ENCODE results near the gene SRF.

The SRF gene

GRCh38 chr6:43147691-43148477, 23.2 kb upstream of the SRF start:
- DNase-seq: no peak

GRCh38 chr6:43149265-43149664, 21.8 kb upstream of the SRF start:
- DNase-seq: no peak

- no peak for DNase-seq
These were observed 20.9 kb upstream of the SRF start for GRCh38 chr6:43150051-43150751.

GRCh38 chr6:43159599-43159998, 11.5 kb upstream of the SRF start:
- DNase-seq: no peak

- DNase-seq: no peak
These were observed 7.2 kb upstream of the SRF start for GRCh38 chr6:43163899-43164298.

GRCh38 chr6:43170417-43170930, 595 bp upstream of the SRF start:
- DNase-seq: no peak

GRCh38 chr6:43171707-43172103, 636 bp downstream of the SRF start:
- DNase-seq: no peak

GRCh38 chr6:43172104-43173007, 1.3 kb downstream of the SRF start:
- no peak for DNase-seq

- DNase-seq: no peak
These were observed 2.7 kb downstream of the SRF start for GRCh38 chr6:43173591-43174262.

GRCh38 chr6:43174263-43175112, 3.4 kb downstream of the SRF start:
- DNase-seq: peak; percentile 70

- DNase-seq: no peak
These were observed 4.8 kb downstream of the SRF start for GRCh38 chr6:43175676-43176422.

GRCh38 chr6:43176423-43176786, 5.3 kb downstream of the SRF start:
- no peak for DNase-seq

GRCh38 chr6:43178150-43178549, 7.1 kb downstream of the SRF start:
- no peak for DNase-seq

GRCh38 chr6:43178951-43179830, 8.1 kb downstream of the SRF start:
- DNase-seq: no peak

GRCh38 chr6:43180058-43180457, 9.0 kb downstream of the SRF start:
- no peak for DNase-seq

GRCh38 chr6:43180985-43181384, 9.9 kb downstream of the SRF start:
- DNase-seq: no peak

GRCh38 chr6:43181621-43181941, 10.5 kb downstream of the SRF start:
- no peak for DNase-seq

- no peak for DNase-seq
These were observed 11.1 kb downstream of the SRF start, which contains the start of gene CUL9 for GRCh38 chr6:43181942-43182860. Gene CUL9 (plus strand): TSS chr6:43182196. CDS start chr6:43184311, 2,115 bp downstream.

GRCh38 chr6:43183441-43183840, 12.4 kb downstream of the SRF start:
- no peak for DNase-seq
